Measurements from ENCODE around the gene KCNK16. TPM values are rescaled to one million over a fixed set of nuclear protein-coding genes. Genes with fewer than 3 reads are reported as not detected.

KCNK16 gene
- total RNA-seq, 1 donor from 2014 or later, result not detected

DNA sequence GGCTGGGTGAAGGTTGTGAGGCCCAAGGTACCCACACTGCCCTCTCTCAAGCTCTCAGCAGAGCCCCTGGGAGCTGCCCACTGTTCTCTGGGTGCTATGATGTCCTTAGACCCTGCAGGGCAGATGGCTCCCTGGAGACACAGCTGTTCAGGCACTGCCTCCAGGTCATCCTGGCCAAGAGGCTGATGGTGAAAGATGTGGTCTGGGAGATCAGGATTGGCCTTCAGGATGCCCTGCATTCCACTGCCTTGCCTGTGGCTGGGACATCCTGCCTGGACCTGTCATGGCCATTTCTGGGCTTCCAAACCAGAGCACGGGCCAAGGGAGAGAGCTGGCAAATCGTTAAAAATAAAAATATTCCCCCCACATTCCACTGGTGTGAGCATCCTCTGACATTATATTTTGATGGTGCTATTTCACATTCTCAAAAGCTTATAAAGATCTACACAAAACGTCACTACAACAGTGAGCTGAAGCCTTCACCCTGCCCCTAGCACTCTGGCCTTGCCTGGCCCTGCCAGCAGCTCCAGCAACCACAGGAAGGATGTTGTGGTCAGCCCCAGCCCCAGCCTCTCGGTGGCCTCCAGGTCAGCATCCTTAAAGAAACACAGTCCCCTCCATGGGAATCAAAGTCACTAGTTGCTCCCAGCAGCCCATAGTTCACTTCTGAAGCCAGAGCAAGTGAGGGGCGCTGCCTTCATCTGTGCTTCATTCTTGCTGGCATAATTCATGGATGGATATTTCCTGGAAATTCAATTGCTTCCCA is 13.5 kb upstream of the KCNK16 start:
- Mint-ChIP-seq H3K9me3 (no peaks in the 10 kb centered on the region), H3K27ac (no peak overlapping the region), H3K27me3 (ENCODE audit: insufficient read depth) (peaks cover 21% of the 10 kb centered on the region), H3K36me3 (ENCODE audit: low read depth) (no peaks in the 10 kb centered on the region), H3K4me1 (ENCODE audit: low read depth) (peaks cover 10% of the 10 kb centered on the region), H3K4me3 (no peak overlapping the region)
- intact Hi-C loops (cut with micrococcal nuclease), result no loop called here
- DNase-seq (ENCODE audit: low spot score), result peak; percentile 4

DNA sequence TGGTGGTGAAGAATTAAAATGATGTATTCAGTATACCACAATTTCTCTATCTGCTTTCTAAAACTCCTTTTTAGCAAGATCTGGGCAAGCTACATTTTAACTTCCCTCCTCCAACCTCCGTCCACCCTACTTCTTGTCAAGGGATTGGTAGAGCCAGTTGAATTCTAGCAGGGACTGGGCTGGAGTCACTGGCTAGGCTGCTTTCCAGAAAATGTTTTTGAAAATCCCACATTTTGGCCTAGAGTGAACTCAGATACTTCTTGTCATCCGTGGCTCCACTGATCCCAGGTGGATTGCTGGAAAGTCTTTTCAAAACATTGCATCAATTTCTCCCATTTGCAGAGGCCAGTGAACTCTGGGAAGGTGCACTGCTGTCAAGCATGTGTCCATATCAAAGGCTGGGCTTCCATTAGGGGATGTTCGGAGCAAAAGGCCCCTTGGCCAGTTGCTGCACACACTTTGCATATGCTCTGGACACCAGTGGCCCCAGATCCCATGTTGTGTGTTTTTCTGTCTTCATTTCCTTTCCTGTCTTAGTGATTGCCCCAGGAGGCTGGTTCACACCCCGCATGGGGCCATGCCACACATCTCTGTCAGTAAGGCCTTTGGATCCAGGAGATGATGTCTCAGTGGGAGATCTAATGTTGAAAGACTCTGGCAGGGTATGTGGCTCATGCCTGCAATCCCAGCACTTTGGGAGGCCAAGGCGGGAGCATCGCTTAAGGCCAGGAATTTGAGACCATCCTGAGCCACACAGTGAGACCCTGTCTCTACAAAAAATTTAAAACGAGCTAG is 11.3 kb upstream of the KCNK16 start:
- Mint-ChIP-seq H3K27ac (no peak overlapping the region), H3K9me3 (no peaks in the 10 kb centered on the region), H3K27me3 (ENCODE audit: insufficient read depth) (peaks cover 16% of the 10 kb centered on the region), H3K4me3 (no peak overlapping the region), H3K4me1 (ENCODE audit: low read depth) (peaks cover 10% of the 10 kb centered on the region), H3K36me3 (ENCODE audit: low read depth) (no peaks in the 10 kb centered on the region)
- intact Hi-C loops (cut with micrococcal nuclease), result no loop called here
- no peak for DNase-seq (ENCODE audit: low spot score)

DNA sequence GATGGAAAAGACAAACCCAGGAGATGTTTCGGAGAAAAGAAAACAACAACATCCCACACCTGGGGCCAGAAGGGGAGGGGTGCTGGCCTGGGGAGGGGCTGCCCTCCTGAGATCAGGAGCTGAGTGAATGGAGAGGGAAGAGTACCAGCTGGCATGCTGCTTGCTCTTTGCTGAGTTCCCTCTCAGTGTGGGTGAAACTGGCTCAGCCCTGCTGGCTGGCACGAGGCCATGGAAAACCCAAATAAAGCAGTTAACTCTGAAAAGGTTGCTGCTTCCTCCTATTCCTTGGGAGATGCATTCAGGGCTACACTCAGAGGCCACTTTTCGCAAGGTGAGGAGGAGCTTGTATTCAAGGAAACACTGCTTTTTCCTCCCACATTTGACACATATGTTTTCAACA is 8.0 kb upstream of the KCNK16 start:
- no peaks in the 10 kb centered on the region for H3K9me3 Mint-ChIP-seq
- DNase-seq (ENCODE audit: low spot score), result no peak
- H3K36me3 Mint-ChIP-seq (ENCODE audit: low read depth), result no peaks in the 10 kb centered on the region
- H3K27me3 Mint-ChIP-seq (ENCODE audit: insufficient read depth), result peaks cover 4% of the 10 kb centered on the region
- H3K4me1 Mint-ChIP-seq (ENCODE audit: low read depth), result no peaks in the 10 kb centered on the region
- intact Hi-C loops (cut with micrococcal nuclease), result no loop called here
- H3K27ac Mint-ChIP-seq, result no peak overlapping the region
- no peak overlapping the region for H3K4me3 Mint-ChIP-seq

DNA sequence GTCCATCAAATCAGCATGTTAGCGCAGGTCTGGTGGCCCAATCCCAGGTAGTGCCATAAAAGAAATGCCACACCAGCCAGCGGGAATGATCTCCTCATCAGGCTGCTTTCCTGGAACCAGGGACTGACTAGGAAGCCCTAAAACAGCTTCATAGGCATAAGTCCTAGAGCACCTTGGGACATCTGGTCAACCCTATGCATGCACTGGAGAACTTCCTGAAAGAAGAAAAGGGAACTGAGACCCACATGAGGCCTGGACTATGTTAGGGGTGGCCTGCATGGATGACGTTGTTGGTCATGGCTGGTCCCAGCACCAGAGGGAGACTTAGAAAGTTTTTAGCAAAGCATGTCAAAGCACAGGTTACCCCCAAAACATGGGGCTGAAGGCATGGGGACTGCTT is 7.6 kb upstream of the KCNK16 start:
- H3K36me3 Mint-ChIP-seq (ENCODE audit: low read depth), result no peaks in the 10 kb centered on the region
- H3K9me3 Mint-ChIP-seq, result no peaks in the 10 kb centered on the region
- H3K27ac Mint-ChIP-seq, result no peak overlapping the region
- H3K4me1 Mint-ChIP-seq (ENCODE audit: low read depth), result no peaks in the 10 kb centered on the region
- peaks cover 4% of the 10 kb centered on the region for H3K27me3 Mint-ChIP-seq (ENCODE audit: insufficient read depth)
- no peak overlapping the region for H3K4me3 Mint-ChIP-seq
- intact Hi-C loops (cut with micrococcal nuclease), result no loop called here
- no peak for DNase-seq (ENCODE audit: low spot score)

DNA sequence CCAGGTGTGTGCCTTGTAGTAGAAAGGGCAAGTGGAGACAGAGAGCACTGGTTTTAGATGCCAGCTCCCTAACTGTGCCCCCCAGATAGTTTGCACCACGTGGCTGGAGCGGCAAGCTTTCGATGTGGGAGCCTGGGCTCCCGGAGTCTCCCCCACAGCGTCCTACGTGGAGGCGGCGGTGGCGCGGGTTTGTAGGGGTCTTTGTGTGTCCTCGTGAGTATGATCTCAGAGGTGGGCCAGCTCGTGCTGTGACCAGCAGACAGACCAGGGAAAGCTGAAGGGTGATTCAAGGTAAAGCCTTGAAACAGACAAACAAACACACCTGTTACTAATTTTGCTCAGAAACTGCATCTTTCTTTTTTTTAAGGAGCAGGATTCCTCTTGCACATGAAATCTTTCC is 5.6 kb upstream of the KCNK16 start:
- H3K4me3 Mint-ChIP-seq, result no peak overlapping the region
- intact Hi-C loops (cut with micrococcal nuclease), result no loop called here
- H3K4me1 Mint-ChIP-seq (ENCODE audit: low read depth), result no peaks in the 10 kb centered on the region
- DNase-seq (ENCODE audit: low spot score), result no peak
- H3K36me3 Mint-ChIP-seq (ENCODE audit: low read depth), result no peaks in the 10 kb centered on the region
- H3K27me3 Mint-ChIP-seq (ENCODE audit: insufficient read depth), result peaks cover 7% of the 10 kb centered on the region
- H3K9me3 Mint-ChIP-seq, result no peaks in the 10 kb centered on the region
- no peak overlapping the region for H3K27ac Mint-ChIP-seq

DNA sequence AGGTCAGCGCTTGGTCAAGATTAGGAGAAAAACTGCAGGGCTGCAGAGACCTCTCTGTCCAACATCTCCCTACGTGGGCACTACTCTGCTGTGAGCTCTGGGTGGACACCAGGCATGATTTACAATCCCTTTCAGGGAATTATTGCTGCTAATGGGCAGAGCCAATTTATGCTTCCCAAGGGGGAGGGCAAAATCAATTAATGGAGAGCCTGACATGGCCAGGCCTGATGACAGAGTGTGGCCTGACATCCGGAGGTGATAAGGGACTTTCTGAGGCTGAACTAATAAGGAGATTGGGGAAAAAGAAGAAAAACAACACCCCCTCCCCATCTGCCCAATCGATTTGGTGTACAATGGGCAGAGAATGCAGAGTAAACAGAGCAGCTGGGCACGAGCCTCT is 5.0 kb upstream of the KCNK16 start:
- Mint-ChIP-seq H3K4me1 (ENCODE audit: low read depth) (no peaks in the 10 kb centered on the region), H3K27me3 (ENCODE audit: insufficient read depth) (peaks cover 7% of the 10 kb centered on the region), H3K4me3 (no peak overlapping the region), H3K9me3 (no peaks in the 10 kb centered on the region), H3K36me3 (ENCODE audit: low read depth) (no peaks in the 10 kb centered on the region), H3K27ac (no peak overlapping the region)
- intact Hi-C loops (cut with micrococcal nuclease), result no loop called here
- no peak for DNase-seq (ENCODE audit: low spot score)

DNA sequence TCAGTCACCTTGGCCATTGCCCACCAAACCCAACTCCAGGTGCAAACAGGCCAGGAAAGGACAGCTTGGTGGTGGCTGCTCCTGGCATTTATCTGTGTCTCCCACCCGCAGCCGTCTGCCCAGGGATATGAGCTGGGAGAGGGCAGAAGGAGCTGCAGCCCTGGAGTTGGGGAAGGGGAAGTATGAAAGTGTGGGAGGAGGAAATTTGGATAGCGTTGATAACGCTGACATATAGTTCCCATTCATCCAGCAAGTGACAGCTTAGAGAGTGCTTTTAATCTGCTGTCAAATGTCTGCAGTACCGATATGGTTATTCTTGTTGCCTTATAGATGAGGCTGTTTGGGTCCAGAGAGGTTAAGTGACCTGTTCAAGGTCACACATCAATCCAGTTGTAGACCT is 741 bp downstream of the KCNK16 start:
- DNase-seq (ENCODE audit: low spot score), result no peak
- intact Hi-C loops (cut with micrococcal nuclease), result no loop called here
- Mint-ChIP-seq H3K4me3 (no peak overlapping the region), H3K27ac (no peak overlapping the region), H3K4me1 (ENCODE audit: low read depth) (no peaks in the 10 kb centered on the region), H3K9me3 (no peaks in the 10 kb centered on the region), H3K36me3 (ENCODE audit: low read depth) (no peaks in the 10 kb centered on the region), H3K27me3 (ENCODE audit: insufficient read depth) (peaks cover 12% of the 10 kb centered on the region)

DNA sequence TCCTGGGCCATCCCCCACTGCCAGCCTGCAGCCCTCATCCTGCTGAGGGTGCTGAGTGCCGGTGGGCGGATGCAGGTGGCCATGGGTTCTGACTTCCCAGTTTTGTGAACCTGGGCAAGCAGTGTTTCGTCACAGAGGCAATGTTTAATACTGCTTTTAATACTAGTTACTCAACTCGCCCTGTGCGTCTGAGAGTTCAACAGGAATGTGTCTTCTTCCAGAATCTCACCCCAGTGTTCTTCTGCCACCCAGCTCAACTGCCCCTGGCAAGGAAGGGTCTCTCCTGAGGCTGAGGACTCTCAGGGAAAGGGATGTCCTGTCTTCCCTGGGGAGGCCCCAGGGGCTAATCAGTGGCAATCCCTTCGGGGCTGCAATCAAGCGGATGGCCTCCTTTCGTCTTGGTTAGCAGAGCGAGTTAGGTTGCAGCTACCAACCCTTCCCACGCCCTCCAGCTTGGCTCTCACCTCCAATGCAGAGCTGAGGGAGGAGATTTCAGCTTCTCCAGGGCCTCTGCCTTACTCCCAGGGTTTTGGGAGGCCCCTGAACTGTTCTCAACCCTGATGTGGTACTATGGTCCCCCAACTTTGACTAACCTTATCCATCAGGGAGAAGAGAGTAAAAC is 2.0 kb downstream of the KCNK16 start:
- H3K36me3 Mint-ChIP-seq (ENCODE audit: low read depth), result no peaks in the 10 kb centered on the region
- no peak overlapping the region for H3K27ac Mint-ChIP-seq
- H3K4me3 Mint-ChIP-seq, result no peak overlapping the region
- DNase-seq (ENCODE audit: low spot score), result no peak
- H3K4me1 Mint-ChIP-seq (ENCODE audit: low read depth), result no peaks in the 10 kb centered on the region
- peaks cover 21% of the 10 kb centered on the region for H3K27me3 Mint-ChIP-seq (ENCODE audit: insufficient read depth)
- H3K9me3 Mint-ChIP-seq, result no peaks in the 10 kb centered on the region
- intact Hi-C loops (cut with micrococcal nuclease), result no loop called here

DNA sequence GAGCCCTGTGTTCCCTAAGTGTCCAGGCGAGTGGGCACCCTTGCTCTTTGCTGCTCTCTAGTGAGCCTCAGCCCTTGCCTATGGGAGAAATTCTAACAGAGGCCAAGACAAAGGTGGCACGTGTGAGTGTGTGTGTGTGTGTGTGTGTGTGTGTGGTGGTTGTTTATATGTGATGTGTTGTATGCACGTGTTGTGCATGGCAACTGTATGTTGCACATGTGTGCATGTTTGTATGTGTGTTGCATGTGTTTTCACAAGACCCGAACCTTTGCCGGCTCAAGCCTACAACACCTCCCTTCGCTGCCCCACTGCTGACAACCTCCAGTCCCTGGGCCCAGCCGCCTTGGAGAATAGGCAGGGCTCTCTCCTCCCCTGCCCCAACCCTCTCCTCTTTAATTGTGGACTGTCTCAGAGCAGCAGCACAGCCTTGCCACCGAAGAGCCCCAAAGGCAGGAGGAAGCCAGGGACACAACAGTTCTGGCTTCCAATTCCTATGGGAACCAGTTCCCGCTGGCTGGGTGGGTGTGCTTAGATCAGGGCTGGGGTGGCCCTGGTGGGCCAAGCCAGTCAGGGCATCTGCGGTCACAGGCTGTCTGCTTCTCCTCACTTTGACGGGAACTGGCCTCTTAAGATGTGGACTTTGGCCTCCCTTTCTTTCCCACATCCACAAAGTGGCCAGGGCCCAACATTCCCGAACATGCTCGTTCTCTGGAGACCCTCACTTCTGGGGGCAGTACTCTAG is 2.7 kb downstream of the KCNK16 start:
- H3K9me3 Mint-ChIP-seq, result no peaks in the 10 kb centered on the region
- no peak overlapping the region for H3K27ac Mint-ChIP-seq
- intact Hi-C loops (cut with micrococcal nuclease), result no loop called here
- no peak overlapping the region for H3K4me3 Mint-ChIP-seq
- H3K4me1 Mint-ChIP-seq (ENCODE audit: low read depth), result no peaks in the 10 kb centered on the region
- peaks cover 27% of the 10 kb centered on the region for H3K27me3 Mint-ChIP-seq (ENCODE audit: insufficient read depth)
- DNase-seq (ENCODE audit: low spot score), result no peak
- no peaks in the 10 kb centered on the region for H3K36me3 Mint-ChIP-seq (ENCODE audit: low read depth)

DNA sequence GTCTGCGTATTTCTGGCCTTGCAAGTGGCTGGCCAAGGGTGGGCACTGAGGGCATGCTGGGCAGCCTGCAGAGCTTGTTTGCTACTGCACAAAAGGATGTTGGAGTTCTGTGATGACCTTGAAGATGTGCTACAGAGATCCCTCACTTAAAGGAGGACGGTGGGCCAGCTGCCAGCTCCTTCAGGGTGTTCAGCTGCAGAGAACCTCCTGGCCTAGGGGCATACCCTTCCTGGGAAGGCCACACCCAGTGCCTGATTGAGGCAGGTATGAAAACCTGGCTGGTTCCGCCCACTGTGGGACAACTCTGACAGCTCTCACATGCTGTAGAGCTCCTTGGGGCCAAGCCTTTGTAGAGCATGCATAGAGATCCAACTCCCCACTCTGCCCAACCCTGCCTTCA is 5.2 kb downstream of the KCNK16 start:
- intact Hi-C loops (cut with micrococcal nuclease), result no loop called here
- Mint-ChIP-seq H3K4me1 (ENCODE audit: low read depth) (no peaks in the 10 kb centered on the region), H3K27me3 (ENCODE audit: insufficient read depth) (peaks cover 34% of the 10 kb centered on the region), H3K36me3 (ENCODE audit: low read depth) (no peaks in the 10 kb centered on the region), H3K9me3 (no peaks in the 10 kb centered on the region), H3K4me3 (no peak overlapping the region), H3K27ac (no peak overlapping the region)
- no peak for DNase-seq (ENCODE audit: low spot score)

DNA sequence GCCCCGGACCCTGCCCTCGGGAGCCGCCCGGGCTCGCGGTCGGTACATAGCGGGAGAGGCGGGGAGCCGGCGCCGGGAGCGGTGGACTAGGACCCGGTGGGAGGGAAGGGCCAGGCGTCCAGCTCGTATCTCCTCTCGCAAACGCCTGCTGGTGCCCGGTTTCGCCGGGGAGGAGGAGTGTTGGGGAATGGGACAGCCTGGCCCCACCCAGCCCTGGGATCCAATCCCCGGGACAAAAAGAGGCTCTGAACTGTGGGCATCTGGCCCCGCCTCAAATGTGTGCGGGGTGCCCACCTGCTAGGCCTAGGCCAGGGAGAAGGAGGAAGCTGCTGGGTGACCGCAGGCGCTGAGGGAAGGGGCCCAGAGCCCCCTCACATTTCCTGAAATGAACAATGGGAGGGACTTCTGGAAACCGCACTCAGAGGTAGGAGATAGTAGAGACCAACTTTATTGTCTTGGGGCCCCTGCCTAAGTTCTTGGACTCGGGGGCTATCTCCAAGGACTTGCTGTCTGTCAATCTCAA is 8.2 kb downstream of the KCNK16 start, which contains the start of gene KCNK17:
Gene KCNK17, minus strand, starts transcription at position 147 of the 523 bp plus-strand sequence. Its CDS starts 99 bp downstream, at position 48.
- no peak within 1 kb of the TSS for H3K4me3 Mint-ChIP-seq
- H3K27ac Mint-ChIP-seq, result no peak within 1 kb of the TSS
- no peaks in the 10 kb centered on the region for H3K4me1 Mint-ChIP-seq (ENCODE audit: low read depth)
- no peaks in the 10 kb centered on the region for H3K9me3 Mint-ChIP-seq
- DNase-seq (ENCODE audit: low spot score), result no peak
- no peaks in the 10 kb centered on the region for H3K36me3 Mint-ChIP-seq (ENCODE audit: low read depth)
- intact Hi-C loops (cut with micrococcal nuclease), result no loop called here
- H3K27me3 Mint-ChIP-seq (ENCODE audit: insufficient read depth), result peaks cover 48% of the 10 kb centered on the region

DNA sequence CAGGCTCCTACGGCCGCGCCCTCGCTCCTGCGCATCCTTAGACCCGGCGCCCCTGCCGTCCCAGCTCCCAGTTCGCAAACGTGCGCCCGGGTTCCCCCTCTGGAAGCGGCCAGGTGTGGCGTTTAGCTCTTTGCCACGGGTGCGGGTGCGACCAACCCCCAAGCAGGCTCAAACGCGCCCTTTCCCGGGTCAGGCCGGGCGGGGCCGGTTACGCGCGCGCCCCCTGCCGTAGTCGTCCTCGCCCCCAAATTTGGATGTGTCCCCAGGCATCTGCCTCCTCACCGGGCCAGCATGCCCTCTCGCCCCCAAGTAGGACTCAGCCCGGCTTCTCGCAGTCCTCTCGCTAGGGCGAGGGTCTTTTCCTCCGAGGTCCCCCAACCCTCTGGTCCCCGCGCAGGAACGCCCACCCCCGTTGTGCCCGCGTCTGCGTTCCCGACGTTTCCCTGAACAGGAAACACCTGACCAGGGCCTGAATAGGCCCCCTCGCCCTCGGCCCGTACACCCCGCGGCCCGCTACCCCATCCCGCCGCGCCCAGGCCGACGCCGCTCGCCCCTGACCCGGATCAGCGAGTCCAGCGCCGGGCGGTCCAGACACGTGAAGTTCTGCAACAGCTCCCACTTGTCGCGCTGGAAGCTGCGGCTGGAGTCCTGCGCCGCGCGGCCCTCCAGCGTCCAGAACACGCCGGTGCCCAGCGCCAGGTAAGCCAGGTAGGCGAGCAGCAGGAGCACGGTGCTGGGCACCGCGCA is 8.8 kb downstream of the KCNK16 start:
- intact Hi-C loops (cut with micrococcal nuclease), result no loop called here
- no peaks in the 10 kb centered on the region for H3K9me3 Mint-ChIP-seq
- DNase-seq (ENCODE audit: low spot score), result no peak
- no peaks in the 10 kb centered on the region for H3K36me3 Mint-ChIP-seq (ENCODE audit: low read depth)
- H3K4me1 Mint-ChIP-seq (ENCODE audit: low read depth), result no peaks in the 10 kb centered on the region
- H3K27me3 Mint-ChIP-seq (ENCODE audit: insufficient read depth), result peaks cover 44% of the 10 kb centered on the region
- H3K27ac Mint-ChIP-seq, result no peak overlapping the region
- H3K4me3 Mint-ChIP-seq, result no peak overlapping the region
